Activated CD4-positive, alpha-beta T cell treated with anti-CD3 and anti-CD28 coated beads for 36 hours (primary cell): ENCODE results near the gene GRK3. TPM values are rescaled to one million over a fixed set of nuclear protein-coding genes. Genes with fewer than 3 reads are reported as not detected.
A peak's percentile ranks its signal among the peaks of the same experiment; 100 is the strongest.
"Not testable (repeated sequence)": the region's sequence is repeated elsewhere in the genome, so short reads cannot be mapped to it uniquely, and the experiment has no call there.

Experiments
- ATAC-seq: fragments of 200-7000 bp; cut with Tn5 transposase; one replicate; pipeline ENCODE4 v1.10.0; 2021; ENCODE audit warnings: mild to moderate bottlenecking, moderate library complexity
- CTCF ChIA-PET: fragments of 350-600 bp; sonication (Branson Sonifier 250); formaldehyde crosslinking; loops from one replicate; lab custom pipeline; 2021; ENCODE audit warnings: antibody characterized with exemption; lab: Charles Lee
- POLR2A ChIA-PET: fragments of 350-600 bp; sonication (Branson Sonifier 250); formaldehyde crosslinking; loops from one replicate; lab custom pipeline; 2021; ENCODE audit warnings: antibody characterized with exemption, inconsistent platforms; lab: Charles Lee
- DNase-seq: peaks from one replicate; pipeline ENCODE4 v3.0.0-alpha.2; 2020
- H3K27ac Mint-ChIP-seq: one replicate; pipeline ENCODE4 v1.8.0; 2021; ENCODE audit warnings: mixed read lengths
- H3K27me3 Mint-ChIP-seq: one replicate; pipeline ENCODE4 v1.8.0; 2021; ENCODE audit warnings: mixed read lengths
- H3K36me3 Mint-ChIP-seq: one replicate; pipeline ENCODE4 v1.8.0; 2021; ENCODE audit warnings: low read depth, mixed read lengths
- H3K4me1 Mint-ChIP-seq: one replicate; pipeline ENCODE4 v1.8.0; 2021; ENCODE audit warnings: mixed read lengths
- H3K4me3 Mint-ChIP-seq: one replicate; pipeline ENCODE4 v1.8.0; 2021; ENCODE audit warnings: mild to moderate bottlenecking, moderate library complexity, mixed read lengths
- H3K9me3 Mint-ChIP-seq: one replicate; pipeline ENCODE4 v1.8.0; 2021; ENCODE audit warnings: low read depth, mixed read lengths
- intact Hi-C, 2 experiments: fragments of 100-400 bp; cut with DNase I in 1 of 2; cut with micrococcal nuclease in 1 of 2; formaldehyde crosslinking; loops; one replicate each; pipeline versions ENCODE4 v1.14.2 to v1.15.1; 2022 to 2024; cut with DNase I, micrococcal nuclease
- total RNA-seq, 2 experiments: library from RNA; stranded (reverse); gene quantifications; one replicate each; pipeline ENCODE4 v1.2.3, GENCODE V29; 2021

GRK3 gene
- total RNA-seq, 2 experiments from 2014 or later: 8.6 to 9.2 TPM

GRCh38 chr22:25564979-25565677 lies 653 bp downstream of the GRK3 start:
- ChIA-PET CTCF (no interaction called here), POLR2A (no interaction called here)
- H3K27ac Mint-ChIP-seq: peak overlapping the region; percentile 73
- ATAC-seq (peak; percentile 11), DNase-seq (peak; percentile 49)
- H3K9me3 Mint-ChIP-seq: no peaks in the 10 kb centered on the region
- H3K4me1 Mint-ChIP-seq: peaks cover 33% of the 10 kb centered on the region
- intact Hi-C loops: loop anchor here (2.0 to 10.0 kb wide), 7 partner anchors 57 to 490 kb away; no protein-coding TSS in a partner anchor
- H3K27me3 Mint-ChIP-seq: peaks cover 9% of the 10 kb centered on the region
- no peaks in the 10 kb centered on the region for H3K36me3 Mint-ChIP-seq
- peak overlapping the region; percentile 74 for H3K4me3 Mint-ChIP-seq

GRCh38 chr22:25566186-25566897 lies 1.9 kb downstream of the GRK3 start:
- H3K36me3 Mint-ChIP-seq: no peaks in the 10 kb centered on the region
- no peaks in the 10 kb centered on the region for H3K9me3 Mint-ChIP-seq
- ATAC-seq (no peak), DNase-seq (no peak)
- intact Hi-C loops: loop anchor here (5.0 to 10.0 kb wide), 4 partner anchors 82 to 492 kb away; no protein-coding TSS in a partner anchor
- H3K4me3 Mint-ChIP-seq: peak overlapping the region; percentile 74
- ChIA-PET POLR2A (interaction anchor here (0.6 to 0.7 kb wide), 2 partner anchors 108 to 184 kb away, joined by 3 read pairs; no protein-coding TSS in a partner anchor), CTCF (interaction anchor here (0.6 to 0.9 kb wide), 2 partner anchors 213 to 1280 kb away, joined by 3 read pairs; no protein-coding TSS in a partner anchor)
- peaks cover 33% of the 10 kb centered on the region for H3K4me1 Mint-ChIP-seq
- peaks cover 9% of the 10 kb centered on the region for H3K27me3 Mint-ChIP-seq
- H3K27ac Mint-ChIP-seq: no peak overlapping the region

- CTCF ChIA-PET: interaction anchor here (0.9 kb wide), 1 partner anchor 212 kb away, joined by 3 read pairs; no protein-coding TSS in a partner anchor
- ATAC-seq: no peak
- Mint-ChIP-seq H3K9me3 (no peaks in the 10 kb centered on the region), H3K27ac (no peak overlapping the region), H3K4me3 (no peak overlapping the region), H3K27me3 (peaks cover 11% of the 10 kb centered on the region), H3K36me3 (no peaks in the 10 kb centered on the region), H3K4me1 (peaks cover 28% of the 10 kb centered on the region)
- intact Hi-C loops: loop anchor here (5.0 to 10.0 kb wide), 4 partner anchors 82 to 492 kb away; no protein-coding TSS in a partner anchor
- POLR2A ChIA-PET: interaction anchor here (0.6 to 0.7 kb wide), 2 partner anchors 108 to 183 kb away, joined by 3 read pairs; no protein-coding TSS in a partner anchor
- DNase-seq: no peak
Measured at GRCh38 chr22:25566898-25567235, 2.4 kb downstream of the GRK3 start.

- Mint-ChIP-seq H3K27me3 (peaks cover 11% of the 10 kb centered on the region), H3K36me3 (no peaks in the 10 kb centered on the region), H3K9me3 (no peaks in the 10 kb centered on the region), H3K4me1 (peaks cover 27% of the 10 kb centered on the region), H3K4me3 (no peak overlapping the region), H3K27ac (no peak overlapping the region)
- POLR2A ChIA-PET: no interaction called here
- intact Hi-C loops: loop anchor here (5.0 to 10.0 kb wide), 4 partner anchors 82 to 492 kb away; no protein-coding TSS in a partner anchor
- CTCF ChIA-PET: interaction anchor here (1.1 to 1.4 kb wide), 2 partner anchors 70 to 206 kb away, joined by 3 to 4 read pairs; no protein-coding TSS in a partner anchor
- DNase-seq (no peak), ATAC-seq (no peak)
Measured at GRCh38 chr22:25567251-25567675, 2.8 kb downstream of the GRK3 start.

GRCh38 chr22:25568066-25568465 lies 3.6 kb downstream of the GRK3 start:
- Mint-ChIP-seq H3K4me1 (peaks cover 30% of the 10 kb centered on the region), H3K27me3 (peaks cover 13% of the 10 kb centered on the region)
- ATAC-seq, H3K27ac Mint-ChIP-seq, H3K4me3 Mint-ChIP-seq, H3K9me3 Mint-ChIP-seq, POLR2A ChIA-PET, DNase-seq, H3K36me3 Mint-ChIP-seq: not testable (repeated sequence)
- intact Hi-C loops: loop anchor here (5.0 to 10.0 kb wide), 4 partner anchors 83 to 493 kb away; no protein-coding TSS in a partner anchor
- CTCF ChIA-PET: interaction anchor here (0.6 to 1.4 kb wide), 3 partner anchors 27 to 205 kb away, joined by 3 to 4 read pairs (median 3); no protein-coding TSS in a partner anchor

GRCh38 chr22:25569361-25569760 lies 4.9 kb downstream of the GRK3 start:
- intact Hi-C loops: loop anchor here (5.0 to 10.0 kb wide), 4 partner anchors 85 to 495 kb away; no protein-coding TSS in a partner anchor

GRCh38 chr22:25569983-25570382 lies 5.5 kb downstream of the GRK3 start:
- Mint-ChIP-seq H3K4me3 (no peak overlapping the region), H3K27ac (no peak overlapping the region), H3K27me3 (peaks cover 11% of the 10 kb centered on the region), H3K36me3 (no peaks in the 10 kb centered on the region), H3K4me1 (peaks cover 22% of the 10 kb centered on the region), H3K9me3 (no peaks in the 10 kb centered on the region)
- ChIA-PET CTCF (no interaction called here), POLR2A (no interaction called here)
- DNase-seq: no peak
- no peak for ATAC-seq
- intact Hi-C loops: loop anchor here (5.0 to 10.0 kb wide), 4 partner anchors 85 to 495 kb away; no protein-coding TSS in a partner anchor

More at GRCh38 chr22:25569361-25569760, 4.9 kb downstream of the GRK3 start:
- POLR2A ChIA-PET: no interaction called here
- Mint-ChIP-seq H3K36me3 (no peaks in the 10 kb centered on the region), H3K27ac (no peak overlapping the region), H3K9me3 (no peaks in the 10 kb centered on the region), H3K4me3 (no peak overlapping the region), H3K27me3 (peaks cover 11% of the 10 kb centered on the region), H3K4me1 (peaks cover 22% of the 10 kb centered on the region)
- CTCF ChIA-PET: interaction anchor here (0.6 kb wide), 1 partner anchor 208 kb away, joined by 3 read pairs; no protein-coding TSS in a partner anchor
- ATAC-seq (no peak), DNase-seq (no peak)

GRCh38 chr22:25570486-25570885 lies 6.0 kb downstream of the GRK3 start:
- Mint-ChIP-seq H3K36me3 (no peaks in the 10 kb centered on the region), H3K4me1 (peaks cover 21% of the 10 kb centered on the region), H3K27ac (no peak overlapping the region), H3K27me3 (peaks cover 10% of the 10 kb centered on the region), H3K4me3 (no peak overlapping the region), H3K9me3 (no peaks in the 10 kb centered on the region)
- DNase-seq (no peak), ATAC-seq (no peak)
- POLR2A ChIA-PET: no interaction called here
- CTCF ChIA-PET: no interaction called here
- intact Hi-C loops: no loop called here

- H3K4me3 Mint-ChIP-seq, intact Hi-C loops, H3K27ac Mint-ChIP-seq, H3K9me3 Mint-ChIP-seq, ATAC-seq, H3K36me3 Mint-ChIP-seq, DNase-seq, H3K27me3 Mint-ChIP-seq, POLR2A ChIA-PET: not testable (repeated sequence)
- CTCF ChIA-PET: interaction anchor here (0.5 kb wide), 1 partner anchor 214 kb away, joined by 4 read pairs; no protein-coding TSS in a partner anchor
- H3K4me1 Mint-ChIP-seq: peaks cover 11% of the 10 kb centered on the region
Measured at GRCh38 chr22:25571969-25572707, 7.7 kb downstream of the GRK3 start.

- Mint-ChIP-seq H3K36me3 (no peaks in the 10 kb centered on the region), H3K27ac (no peak overlapping the region), H3K4me1 (peaks cover 11% of the 10 kb centered on the region), H3K27me3 (peaks cover 4% of the 10 kb centered on the region), H3K9me3 (no peaks in the 10 kb centered on the region), H3K4me3 (no peak overlapping the region)
- DNase-seq (no peak), ATAC-seq (peak; percentile 86)
- intact Hi-C loops: no loop called here
- CTCF ChIA-PET: no interaction called here
- POLR2A ChIA-PET: no interaction called here
Measured at GRCh38 chr22:25572708-25573171, 8.3 kb downstream of the GRK3 start.
